CD14-positive monocyte (primary cell): ENCODE data around the gene XPR1. TPM values are rescaled to one million over a fixed set of nuclear protein-coding genes. Genes with fewer than 3 reads are reported as not detected.
A peak's percentile ranks its signal among the peaks of the same experiment; 100 is the strongest.

Experiments used
- DNase-seq, 3 donors: peaks; one replicate each; pipeline ENCODE4 v3.0.0-alpha.2; 2011 to 2022
- H2AFZ ChIP-seq: 2 replicates; pipeline ENCODE4 v1.6.0; 2012; ENCODE audit warnings: mild to moderate bottlenecking, low read depth, low read length, inconsistent platforms; ENCODE audit not compliant: insufficient read depth, poor library complexity, severe bottlenecking
- H3K27ac ChIP-seq, 2 donors: 1 replicate in 1 of 2; 2 replicates in 1 of 2; pipeline ENCODE4 v1.5.1; 2012 to 2013; ENCODE audit warnings: low read length in 2 of 2, control low read depth in 1 of 2, inconsistent platforms in 1 of 2, low read depth in 1 of 2, mild to moderate bottlenecking in 1 of 2
- H3K27me3 ChIP-seq, 2 donors: one replicate each; pipeline versions ENCODE4 v1.6.0 to v1.6.1; 2011 to 2013; ENCODE audit warnings: low read length in 2 of 2; ENCODE audit not compliant: control insufficient read depth in 2 of 2, insufficient read depth in 2 of 2
- H3K36me3 ChIP-seq, 2 donors: replicated peaks in 1 of 2; 1 replicate in 1 of 2; 2 replicates in 1 of 2; pipeline versions ENCODE4 v1.5.1 to v1.6.1; 2012 to 2013; ENCODE audit warnings: low read length in 2 of 2, control low read depth in 1 of 2, inconsistent platforms in 1 of 2, mild to moderate bottlenecking in 1 of 2; ENCODE audit not compliant: insufficient read depth in 2 of 2, control insufficient read depth in 1 of 2
- H3K4me1 ChIP-seq, 2 donors: 1 replicate in 1 of 2; 2 replicates in 1 of 2; pipeline versions ENCODE4 v1.5.1 to v1.6.1; 2012 to 2013; ENCODE audit warnings: low read length in 2 of 2, control low read depth in 1 of 2, inconsistent platforms in 1 of 2, mild to moderate bottlenecking in 1 of 2, moderate library complexity in 1 of 2; ENCODE audit not compliant: insufficient read depth in 2 of 2, control insufficient read depth in 1 of 2
- H3K4me2 ChIP-seq: replicated peaks from 2 replicates; pipeline ENCODE3; 2012; ENCODE audit warnings: low read length, moderate library complexity, mild to moderate bottlenecking; ENCODE audit not compliant: poor library complexity, severe bottlenecking; ENCODE audit errors: extremely low read depth
- H3K4me3 ChIP-seq, 3 experiments: fragments of 200-600 bp in 1 of 3; sonication (generic) in 1 of 3; replicated peaks in 1 of 3; 1 replicate in 2 of 3; 2 replicates in 1 of 3; pipeline ENCODE4 v1.5.1; 2011 to 2013; ENCODE audit warnings: low read length in 3 of 3, mild to moderate bottlenecking in 3 of 3, control low read depth in 2 of 3, low read depth in 2 of 3, inconsistent platforms in 1 of 3, moderate library complexity in 1 of 3
- H3K79me2 ChIP-seq: 2 replicates; pipeline ENCODE4 v1.6.0; 2012; ENCODE audit warnings: mild to moderate bottlenecking, control low read depth, inconsistent platforms, low read length, moderate library complexity; ENCODE audit not compliant: insufficient read depth
- H3K9ac ChIP-seq: 2 replicates; pipeline ENCODE4 v1.6.0; 2017; ENCODE audit warnings: low read length, mild to moderate bottlenecking; ENCODE audit not compliant: insufficient read depth, poor library complexity, severe bottlenecking
- H3K9me3 ChIP-seq, 2 donors: replicated peaks in 1 of 2; 1 replicate in 1 of 2; 2 replicates in 1 of 2; pipeline versions ENCODE4 v1.5.1 to v1.6.1; 2012 to 2013; ENCODE audit warnings: low read length in 2 of 2, control low read depth in 1 of 2; ENCODE audit not compliant: control insufficient read depth in 1 of 2, insufficient read depth in 1 of 2
- H4K20me1 ChIP-seq: 2 replicates; pipeline ENCODE4 v1.6.0; 2012; ENCODE audit warnings: mild to moderate bottlenecking, low read length, control low read depth, moderate library complexity; ENCODE audit not compliant: insufficient read depth
- H3K27ac Mint-ChIP-seq, 7 donors: one replicate each; pipeline ENCODE4 v1.8.0; 2020; ENCODE audit warnings: mild to moderate bottlenecking in 7 of 7, mixed read lengths in 7 of 7, moderate library complexity in 6 of 7, inconsistent platforms in 2 of 7
- H3K27me3 Mint-ChIP-seq, 3 donors: one replicate each; pipeline ENCODE4 v1.8.0; 2021 to 2022; ENCODE audit warnings: low read depth in 3 of 3, mild to moderate bottlenecking in 3 of 3, mixed read lengths in 3 of 3, moderate library complexity in 3 of 3, inconsistent platforms in 1 of 3
- H3K36me3 Mint-ChIP-seq, 2 donors: one replicate each; pipeline ENCODE4 v1.8.0; 2020; ENCODE audit warnings: mixed read lengths in 2 of 2, inconsistent platforms in 1 of 2, mild to moderate bottlenecking in 1 of 2
- H3K4me1 Mint-ChIP-seq: one replicate; pipeline ENCODE4 v1.8.0; 2020; ENCODE audit warnings: mild to moderate bottlenecking, mixed read lengths
- H3K4me3 Mint-ChIP-seq, 2 donors: one replicate each; pipeline ENCODE4 v1.8.0; 2020; ENCODE audit warnings: mild to moderate bottlenecking in 2 of 2, mixed read lengths in 2 of 2, moderate library complexity in 1 of 2
- H3K9me3 Mint-ChIP-seq, 7 donors: one replicate each; pipeline ENCODE4 v1.8.0; 2020 to 2022; ENCODE audit warnings: mixed read lengths in 7 of 7, mild to moderate bottlenecking in 6 of 7, moderate library complexity in 6 of 7, inconsistent platforms in 2 of 7
- WGBS: methylation state at CpG from one replicate; pipeline ENCODE4 v1.1.5; 2013; ENCODE audit warnings: missing lambda C conversion rate; ENCODE audit not compliant: insufficient coverage; 5-methylcytosine and 5-hydroxymethylcytosine counted together
- intact Hi-C, 2 donors: fragments of 100-400 bp; cut with micrococcal nuclease; formaldehyde crosslinking; loops; one replicate each; pipeline versions ENCODE4 v1.15.0 to v1.15.1; 2023
- polyA plus RNA-seq, 3 donors: library from polyadenylated mRNA; depleted of rRNA in 1 of 3; unstranded in 2 of 3; stranded (reverse) in 1 of 3; fragments of 300-500 nt in 2 of 3; fragments of >200 nt in 1 of 3; fragmentation: Illumina TruSeq in 2 of 3; gene quantifications; 1 replicate in 2 of 3; 2 replicates in 1 of 3; pipeline ENCODE4 v1.2.3, GENCODE V29; 2012 to 2021
- TF ChIP-seq, protein P1 (sequence below): fragments of 200-600 bp; IDR thresholded peaks from one replicate; pipeline ENCODE4 v1.8.0; 2022; ENCODE audit warnings: antibody characterized with exemption, mild to moderate bottlenecking

Gene XPR1
- polyA plus RNA-seq, 3 donors: 4.7 to 12.5 (median 8.7) TPM

DNA sequence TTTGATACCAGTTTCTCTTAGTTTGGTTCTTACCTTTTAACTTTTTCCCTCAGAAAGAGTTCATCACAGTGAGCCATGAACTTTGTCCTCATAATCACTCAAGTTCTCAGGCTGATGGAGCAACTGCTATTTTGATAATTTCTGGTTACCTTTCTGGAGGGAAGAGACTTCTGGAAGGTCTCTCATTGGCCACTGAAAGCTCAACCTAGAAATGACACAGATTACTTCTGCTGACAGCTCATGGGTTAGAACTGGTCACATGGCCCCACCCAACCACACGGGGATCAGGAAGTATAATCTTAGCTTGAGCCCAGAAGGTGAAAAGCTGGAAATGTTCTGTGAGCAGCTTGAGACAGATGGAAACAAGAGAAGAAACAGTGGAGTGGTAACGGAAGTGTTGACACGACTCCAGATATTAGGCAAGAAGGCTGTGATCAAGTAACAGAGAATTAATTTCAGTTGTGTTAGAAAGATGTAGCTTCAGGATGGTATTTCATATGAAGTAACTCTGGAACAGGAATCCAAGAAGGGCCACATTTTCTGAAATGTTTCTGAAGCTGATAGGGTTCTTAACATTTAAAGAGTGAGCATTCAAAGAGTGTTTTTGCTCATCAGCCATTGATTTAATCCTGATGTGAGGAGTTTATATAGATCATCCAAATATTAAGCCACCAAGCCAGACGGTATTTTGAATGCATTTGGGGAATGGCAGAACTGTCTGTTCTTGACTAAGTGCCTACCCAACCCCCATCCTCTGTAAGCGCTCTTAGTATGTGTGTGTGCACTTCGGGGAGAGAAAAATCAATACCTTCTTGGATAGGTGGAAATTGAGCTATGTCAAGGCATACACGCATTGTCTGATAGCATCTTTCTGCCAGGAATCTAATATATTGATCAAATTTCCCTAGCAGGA is 21.9 kb upstream of the XPR1 start:
- peak overlapping the region; percentile 13 to 88 (median 65) for H3K27ac Mint-ChIP-seq
- peak overlapping the region in 1 of 2 donors; percentile 47 for H3K27ac ChIP-seq
- peaks cover 0 to 2% (median 0%) of the 10 kb centered on the region in 3 donors for H3K27me3 Mint-ChIP-seq
- peaks cover 0 to 2% (median 0%) of the 10 kb centered on the region in 7 donors for H3K9me3 Mint-ChIP-seq
- H4K20me1 ChIP-seq: no peaks in the 10 kb centered on the region
- H3K79me2 ChIP-seq: no peaks in the 10 kb centered on the region
- H3K4me1 Mint-ChIP-seq: peaks cover 21% of the 10 kb centered on the region
- no peak overlapping the region for H3K4me3 Mint-ChIP-seq
- whole genome bisulfite sequencing: 67% methylated on average over 2 of the region's 7 CpGs
- no peak overlapping the region for H3K9ac ChIP-seq
- TF ChIP-seq, protein P1, sequence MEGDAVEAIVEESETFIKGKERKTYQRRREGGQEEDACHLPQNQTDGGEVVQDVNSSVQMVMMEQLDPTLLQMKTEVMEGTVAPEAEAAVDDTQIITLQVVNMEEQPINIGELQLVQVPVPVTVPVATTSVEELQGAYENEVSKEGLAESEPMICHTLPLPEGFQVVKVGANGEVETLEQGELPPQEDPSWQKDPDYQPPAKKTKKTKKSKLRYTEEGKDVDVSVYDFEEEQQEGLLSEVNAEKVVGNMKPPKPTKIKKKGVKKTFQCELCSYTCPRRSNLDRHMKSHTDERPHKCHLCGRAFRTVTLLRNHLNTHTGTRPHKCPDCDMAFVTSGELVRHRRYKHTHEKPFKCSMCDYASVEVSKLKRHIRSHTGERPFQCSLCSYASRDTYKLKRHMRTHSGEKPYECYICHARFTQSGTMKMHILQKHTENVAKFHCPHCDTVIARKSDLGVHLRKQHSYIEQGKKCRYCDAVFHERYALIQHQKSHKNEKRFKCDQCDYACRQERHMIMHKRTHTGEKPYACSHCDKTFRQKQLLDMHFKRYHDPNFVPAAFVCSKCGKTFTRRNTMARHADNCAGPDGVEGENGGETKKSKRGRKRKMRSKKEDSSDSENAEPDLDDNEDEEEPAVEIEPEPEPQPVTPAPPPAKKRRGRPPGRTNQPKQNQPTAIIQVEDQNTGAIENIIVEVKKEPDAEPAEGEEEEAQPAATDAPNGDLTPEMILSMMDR: no peak
- H3K36me3 Mint-ChIP-seq: peaks cover 0 to 2% of the 10 kb centered on the region in 2 donors
- no peak overlapping the region for H3K4me3 ChIP-seq
- DNase-seq: peak in 2 of 3 donors; percentile 20 to 36
- H3K9me3 ChIP-seq: no peaks in the 10 kb centered on the region
- peak overlapping the region; percentile 33 for H2AFZ ChIP-seq
- H3K4me1 ChIP-seq: peaks cover 5 to 7% of the 10 kb centered on the region in 2 donors
- no peaks in the 10 kb centered on the region for H3K27me3 ChIP-seq
- intact Hi-C loops: no loop called here
- H3K36me3 ChIP-seq: no peaks in the 10 kb centered on the region
- H3K4me2 ChIP-seq: no peak overlapping the region

DNA sequence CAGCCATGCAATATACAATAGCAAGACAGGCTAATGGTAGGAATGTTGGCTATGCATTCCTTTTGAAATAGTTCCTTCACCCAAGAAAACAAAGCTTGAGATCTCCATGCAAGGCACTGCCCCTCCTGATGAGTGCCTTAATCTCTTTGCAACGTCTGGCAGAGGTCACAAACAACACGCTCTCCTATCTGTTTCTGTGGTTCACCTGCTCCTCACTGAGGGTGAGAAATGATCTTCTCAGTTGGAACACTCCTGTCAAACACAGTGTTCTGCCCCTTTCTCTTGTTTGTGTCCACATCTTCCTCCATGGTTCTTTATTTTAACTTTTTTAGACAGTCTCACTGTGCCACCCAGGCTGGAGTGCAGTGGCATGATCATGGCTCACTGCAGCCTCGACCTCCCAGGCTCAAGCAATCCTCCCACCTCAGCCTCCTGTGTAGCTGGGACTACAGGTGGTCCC is 21.2 kb upstream of the XPR1 start:
- Mint-ChIP-seq H3K27ac (peak overlapping the region in 2 of 7 donors; percentile 58 to 61), H3K36me3 (peaks cover 0 to 2% of the 10 kb centered on the region in 2 donors), H3K4me1 (peaks cover 21% of the 10 kb centered on the region), H3K4me3 (no peak overlapping the region), H3K27me3 (peaks cover 0 to 2% (median 0%) of the 10 kb centered on the region in 3 donors), H3K9me3 (peaks cover 0 to 2% (median 0%) of the 10 kb centered on the region in 7 donors)
- no peaks in the 10 kb centered on the region for H4K20me1 ChIP-seq
- no peak for DNase-seq
- peaks cover 5 to 7% of the 10 kb centered on the region in 2 donors for H3K4me1 ChIP-seq
- H3K4me3 ChIP-seq: no peak overlapping the region
- no peaks in the 10 kb centered on the region for H3K36me3 ChIP-seq
- TF ChIP-seq, protein P1: no peak
- WGBS: 100% methylated on average over 2 of the region's 3 CpGs
- H3K4me2 ChIP-seq: no peak overlapping the region
- no peaks in the 10 kb centered on the region for H3K9me3 ChIP-seq
- no peak overlapping the region for H3K27ac ChIP-seq
- H3K79me2 ChIP-seq: no peaks in the 10 kb centered on the region
- H3K9ac ChIP-seq: no peak overlapping the region
- no peaks in the 10 kb centered on the region for H3K27me3 ChIP-seq
- intact Hi-C loops: no loop called here
- peak overlapping the region; percentile 33 for H2AFZ ChIP-seq
